DND-41 (cell line): Measurements from ENCODE around the gene VEGFC.

Source experiments
- ATAC-seq: fragments of 200-7000 bp; cut with Tn5 transposase; 3 replicates; pipeline ENCODE4 v1.9.1; 2021; ENCODE audit warnings: low read depth; ENCODE audit not compliant: insufficient read depth
- DNase-seq: peaks from one replicate; pipeline ENCODE4 v3.0.0-alpha.2; 2020
- H2AFZ ChIP-seq: 2 replicates; pipeline ENCODE4 v1.6.0; 2012; ENCODE audit warnings: low read depth, low read length
- H3K27ac ChIP-seq: 2 replicates; pipeline ENCODE4 v1.5.1; 2012; ENCODE audit warnings: low read length, inconsistent platforms
- H3K27me3 ChIP-seq: fragments of 200-600 bp; sonication (generic); 2 replicates; pipeline ENCODE4 v1.6.0; 2012; ENCODE audit warnings: low read length, mild to moderate bottlenecking, inconsistent platforms; ENCODE audit not compliant: insufficient read depth, poor library complexity
- H3K36me3 ChIP-seq: 2 replicates; pipeline ENCODE4 v1.5.1; 2012; ENCODE audit warnings: low read length, inconsistent platforms; ENCODE audit not compliant: insufficient read depth
- H3K4me1 ChIP-seq: 2 replicates; pipeline ENCODE4 v1.5.1; 2012; ENCODE audit warnings: mild to moderate bottlenecking, low read length; ENCODE audit not compliant: insufficient read depth
- H3K4me2 ChIP-seq: 2 replicates; pipeline ENCODE4 v1.6.0; 2012; ENCODE audit warnings: mild to moderate bottlenecking, moderate library complexity, low read length, inconsistent platforms; ENCODE audit not compliant: insufficient read depth
- H3K4me3 ChIP-seq, 2 experiments: fragments of 200-600 bp in 1 of 2; shearing (Covaris generic) in 1 of 2; 2 replicates each; pipeline ENCODE4 v1.5.1; 2012 to 2016; ENCODE audit warnings: inconsistent platforms in 2 of 2, low read length in 2 of 2, mild to moderate bottlenecking in 2 of 2, low read depth in 1 of 2, moderate library complexity in 1 of 2
- H3K79me2 ChIP-seq: 2 replicates; pipeline ENCODE4 v1.6.0; 2012; ENCODE audit warnings: low read length, inconsistent platforms; ENCODE audit not compliant: insufficient read depth
- H3K9ac ChIP-seq: 2 replicates; pipeline ENCODE4 v1.6.0; 2012; ENCODE audit warnings: low read depth, mild to moderate bottlenecking, inconsistent platforms, low read length, moderate library complexity
- H3K9me3 ChIP-seq: 2 replicates; pipeline ENCODE4 v1.5.1; 2012; ENCODE audit warnings: low read length, moderate library complexity, mild to moderate bottlenecking, inconsistent platforms; ENCODE audit not compliant: insufficient read depth, severe bottlenecking
- H4K20me1 ChIP-seq: 2 replicates; pipeline ENCODE4 v1.6.0; 2012; ENCODE audit warnings: low read length; ENCODE audit not compliant: insufficient read depth
- EZH2 ChIP-seq: IDR thresholded peaks from 3 replicates; pipeline ENCODE4 v1.6.1; 2012; ENCODE audit warnings: borderline replicate concordance, low read depth, mild to moderate bottlenecking, moderate library complexity, low read length, inconsistent platforms; ENCODE audit not compliant: severe bottlenecking
- TF ChIP-seq, protein P1 (sequence below): IDR thresholded peaks from 2 replicates; pipeline ENCODE4 v1.5.1; 2012; ENCODE audit warnings: borderline replicate concordance, low read length, moderate library complexity, mild to moderate bottlenecking; ENCODE audit not compliant: poor library complexity, severe bottlenecking; ENCODE audit errors: extremely low read depth

Gene VEGFC

GRCh38 chr4:176825586-176825985 is 32.9 kb upstream of the VEGFC start:
- Histone ChIP-seq H2AFZ (no peak overlapping the region), H4K20me1 (no peaks in the 10 kb centered on the region), H3K9ac (no peak overlapping the region), H3K27ac (no peak overlapping the region), H3K4me3 (no peak overlapping the region), H3K27me3 (no peaks in the 10 kb centered on the region), H3K9me3 (no peaks in the 10 kb centered on the region), H3K79me2 (no peaks in the 10 kb centered on the region), H3K4me2 (no peak overlapping the region), H3K4me1 (no peaks in the 10 kb centered on the region), H3K36me3 (peaks cover 18% of the 10 kb centered on the region; the same call in 1 of the 2 replicates)
- no peak for ATAC-seq
- TF ChIP-seq, protein P1, sequence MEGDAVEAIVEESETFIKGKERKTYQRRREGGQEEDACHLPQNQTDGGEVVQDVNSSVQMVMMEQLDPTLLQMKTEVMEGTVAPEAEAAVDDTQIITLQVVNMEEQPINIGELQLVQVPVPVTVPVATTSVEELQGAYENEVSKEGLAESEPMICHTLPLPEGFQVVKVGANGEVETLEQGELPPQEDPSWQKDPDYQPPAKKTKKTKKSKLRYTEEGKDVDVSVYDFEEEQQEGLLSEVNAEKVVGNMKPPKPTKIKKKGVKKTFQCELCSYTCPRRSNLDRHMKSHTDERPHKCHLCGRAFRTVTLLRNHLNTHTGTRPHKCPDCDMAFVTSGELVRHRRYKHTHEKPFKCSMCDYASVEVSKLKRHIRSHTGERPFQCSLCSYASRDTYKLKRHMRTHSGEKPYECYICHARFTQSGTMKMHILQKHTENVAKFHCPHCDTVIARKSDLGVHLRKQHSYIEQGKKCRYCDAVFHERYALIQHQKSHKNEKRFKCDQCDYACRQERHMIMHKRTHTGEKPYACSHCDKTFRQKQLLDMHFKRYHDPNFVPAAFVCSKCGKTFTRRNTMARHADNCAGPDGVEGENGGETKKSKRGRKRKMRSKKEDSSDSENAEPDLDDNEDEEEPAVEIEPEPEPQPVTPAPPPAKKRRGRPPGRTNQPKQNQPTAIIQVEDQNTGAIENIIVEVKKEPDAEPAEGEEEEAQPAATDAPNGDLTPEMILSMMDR, result no peak
- TF ChIP-seq EZH2, result no peak
- DNase-seq, result no peak

GRCh38 chr4:176824645-176825366 is 32.1 kb upstream of the VEGFC start:
- H4K20me1 ChIP-seq, result no peaks in the 10 kb centered on the region
- H2AFZ ChIP-seq, result no peak overlapping the region
- H3K79me2 ChIP-seq, result no peaks in the 10 kb centered on the region
- H3K9me3 ChIP-seq, result no peaks in the 10 kb centered on the region
- peaks cover 25% of the 10 kb centered on the region; the same call in 1 of the 2 replicates for H3K36me3 ChIP-seq
- 0 out of 3 replicates have a peak, but pooled peaks have one; percentile 45 for ATAC-seq
- H3K27ac ChIP-seq, result no peak overlapping the region
- no peaks in the 10 kb centered on the region for H3K27me3 ChIP-seq
- TF ChIP-seq, protein P1, result no peak
- TF ChIP-seq EZH2, result no peak
- H3K9ac ChIP-seq, result no peak overlapping the region
- no peak overlapping the region for H3K4me2 ChIP-seq
- no peak overlapping the region for H3K4me3 ChIP-seq
- no peak for DNase-seq
- H3K4me1 ChIP-seq, result no peaks in the 10 kb centered on the region

DNA sequence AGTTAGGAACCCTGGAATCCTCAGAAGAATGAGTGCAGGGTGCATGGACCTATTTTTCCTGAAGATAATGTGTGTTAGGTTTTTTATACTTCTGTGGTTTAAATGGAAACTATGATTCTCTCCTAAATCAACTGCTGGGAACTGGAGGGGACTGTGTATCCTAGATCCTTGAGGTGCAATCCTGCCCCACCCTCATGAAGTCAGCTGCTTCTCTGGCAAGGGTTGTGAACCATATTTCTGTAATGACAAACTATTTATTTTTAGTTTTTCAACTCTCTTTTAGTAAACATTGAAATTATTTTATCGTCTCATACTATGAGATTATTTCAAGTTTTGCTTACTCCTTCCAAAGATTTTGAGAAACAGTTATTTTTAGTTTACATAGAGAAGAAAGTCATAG is 25.8 kb upstream of the VEGFC start:
- TF ChIP-seq, protein P1, result no peak
- no peak for TF ChIP-seq EZH2
- Histone ChIP-seq H3K4me2 (no peak overlapping the region), H2AFZ (no peak overlapping the region), H3K4me1 (no peaks in the 10 kb centered on the region), H3K4me3 (no peak overlapping the region), H3K27me3 (no peaks in the 10 kb centered on the region), H3K9ac (no peak overlapping the region), H4K20me1 (no peaks in the 10 kb centered on the region), H3K79me2 (no peaks in the 10 kb centered on the region), H3K27ac (no peak overlapping the region), H3K36me3 (peaks cover 22% of the 10 kb centered on the region; the same call in 1 of the 2 replicates), H3K9me3 (no peaks in the 10 kb centered on the region)
- DNase-seq (no peak), ATAC-seq (no peak)
